HG02642 (cell line): ENCODE results near the gene MZB1.
"Not testable (repeated sequence)": the region's sequence is repeated elsewhere in the genome, so short reads cannot be mapped to it uniquely, and the experiment has no call there.

Source experiments
- ATAC-seq: cut with Tn5 transposase; IDR thresholded peaks from one replicate; pipeline ENCODE4 v1.9.1; 2021; ENCODE audit warnings: mild to moderate bottlenecking; ENCODE audit not compliant: unreplicated experiment, poor library complexity

Gene MZB1

DNA sequence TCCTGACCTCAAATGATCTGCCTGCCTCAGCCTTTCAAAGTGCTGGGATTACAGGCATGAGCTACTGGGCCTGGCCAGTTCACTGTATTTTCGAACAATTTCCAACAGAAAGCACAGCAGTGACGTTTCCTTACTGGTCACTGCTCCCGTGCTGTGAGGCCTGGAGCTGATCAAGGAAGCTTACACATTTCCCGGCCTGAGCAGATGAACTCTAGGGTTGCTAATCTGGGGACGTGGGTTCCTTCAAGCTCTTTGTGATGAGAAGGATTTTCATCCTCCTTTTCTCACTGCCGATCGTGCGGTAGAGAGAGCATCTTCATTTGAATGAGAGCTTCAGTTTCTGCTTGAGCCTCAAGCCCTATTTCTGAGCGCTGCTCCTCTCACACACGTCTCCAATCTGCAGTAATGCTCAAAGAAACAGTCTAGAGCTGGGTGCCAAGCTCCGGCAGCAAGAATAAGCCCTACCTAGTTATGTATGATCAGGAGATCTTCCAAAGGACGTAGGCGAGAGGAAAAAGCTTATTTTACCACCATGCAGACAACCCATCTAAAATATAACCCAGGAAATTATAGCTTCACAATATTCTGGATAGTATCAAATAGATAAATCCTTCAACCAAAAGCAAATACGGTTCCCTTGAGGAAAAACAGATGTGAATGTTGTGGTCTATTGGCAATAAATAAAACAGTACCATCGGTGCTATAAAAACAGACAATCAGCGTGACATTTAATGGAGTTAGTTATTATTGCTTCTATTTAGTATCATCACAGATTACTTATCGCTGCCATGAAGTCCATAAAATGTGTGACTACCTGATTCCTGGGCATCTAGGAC, 21.5 kb upstream of the MZB1 start:
- no peak for ATAC-seq

DNA sequence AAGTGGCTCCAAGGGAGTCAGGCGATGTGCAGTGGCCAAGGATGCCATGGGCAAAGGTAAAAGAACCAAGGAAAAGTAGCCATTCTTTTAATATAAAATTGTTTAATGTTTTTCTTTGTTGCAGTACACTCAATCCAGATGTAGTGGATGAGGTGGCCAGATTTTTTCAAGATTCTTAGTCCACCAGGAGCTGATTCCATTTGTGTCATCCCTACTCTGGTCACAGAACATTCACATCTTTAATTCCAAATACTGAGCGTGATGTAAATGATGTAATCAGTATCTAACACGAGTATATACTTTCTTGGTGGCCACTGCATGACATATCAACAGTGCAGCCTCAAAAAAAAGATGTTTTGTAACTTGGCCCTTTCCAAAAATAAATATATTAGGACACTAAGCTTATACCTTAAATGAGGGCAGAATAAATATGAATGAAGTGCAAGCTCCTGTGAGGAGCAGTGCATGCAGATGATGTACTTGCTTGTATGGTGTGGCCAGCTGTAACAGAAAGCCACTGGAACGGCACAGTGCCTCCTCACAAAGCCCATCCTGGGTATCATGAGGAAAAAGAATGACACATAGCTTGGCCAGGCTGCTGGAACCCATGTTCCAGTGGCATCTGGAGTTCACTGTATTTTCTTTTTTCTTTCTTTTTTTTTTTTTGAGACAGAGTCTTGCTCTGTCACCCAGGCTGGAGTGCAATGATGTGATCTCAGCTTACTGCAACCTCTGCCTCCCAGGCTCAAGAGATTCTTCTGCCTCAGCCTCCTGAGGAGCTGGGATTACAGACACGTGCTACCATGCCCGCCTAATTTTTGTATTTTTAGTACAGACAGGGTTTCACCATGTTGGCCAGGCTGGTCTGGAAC, 20.6 kb upstream of the MZB1 start:
- ATAC-seq = no peak

DNA sequence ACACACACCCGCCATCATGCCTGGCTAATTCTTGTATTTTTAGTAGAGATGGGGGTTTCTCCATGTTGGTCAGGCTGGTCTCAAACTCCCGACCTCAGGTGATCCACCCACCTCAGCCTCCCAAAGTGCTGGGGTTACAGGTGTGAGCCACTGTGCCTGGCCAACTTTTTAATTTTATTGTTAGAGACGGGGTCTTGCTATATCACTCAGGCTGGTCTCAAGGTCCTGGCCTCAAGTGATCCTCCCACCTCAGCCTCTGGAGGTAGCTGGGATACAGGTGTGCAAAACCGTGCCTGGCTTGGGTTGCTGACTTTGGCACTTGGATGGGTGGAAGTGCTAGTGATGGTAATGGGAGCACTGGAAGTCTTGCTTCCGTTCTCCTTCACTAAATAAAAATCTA, 19.4 kb upstream of the MZB1 start:
- ATAC-seq = not testable (repeated sequence)

GRCh38 chr5:139408191-139408590, 18.5 kb upstream of the MZB1 start:
- ATAC-seq = no peak

GRCh38 chr5:139407517-139407916, 17.8 kb upstream of the MZB1 start:
- ATAC-seq = no peak

DNA sequence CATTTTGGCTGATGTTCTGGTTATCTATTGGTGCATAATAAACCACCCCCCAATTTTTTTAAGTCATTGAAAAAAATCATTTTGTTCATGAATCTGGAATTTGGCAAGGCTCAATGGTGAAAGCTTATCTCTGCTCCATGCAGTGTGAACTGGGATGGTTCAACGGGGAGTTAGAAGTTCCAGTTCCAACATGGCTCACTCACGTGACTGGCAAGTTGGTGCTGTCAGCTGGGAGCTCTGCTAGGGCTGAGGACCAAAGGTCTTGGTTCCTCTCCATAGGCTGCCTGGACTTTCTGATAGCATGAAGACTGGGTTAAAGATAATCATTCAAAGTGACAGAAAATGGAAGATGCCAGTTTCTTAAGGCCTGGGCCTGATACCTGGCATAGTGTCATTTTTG, 17.2 kb upstream of the MZB1 start:
- ATAC-seq = no peak

GRCh38 chr5:139404484-139404840, 14.7 kb upstream of the MZB1 start:
- no peak for ATAC-seq

GRCh38 chr5:139403787-139404483, 14.2 kb upstream of the MZB1 start, which contains the start of gene SPATA24:
SPATA24 (minus strand) TSS chr5:139404089; CDS start chr5:139404060, 29 bp downstream.
- peak; percentile 88 for ATAC-seq

DNA sequence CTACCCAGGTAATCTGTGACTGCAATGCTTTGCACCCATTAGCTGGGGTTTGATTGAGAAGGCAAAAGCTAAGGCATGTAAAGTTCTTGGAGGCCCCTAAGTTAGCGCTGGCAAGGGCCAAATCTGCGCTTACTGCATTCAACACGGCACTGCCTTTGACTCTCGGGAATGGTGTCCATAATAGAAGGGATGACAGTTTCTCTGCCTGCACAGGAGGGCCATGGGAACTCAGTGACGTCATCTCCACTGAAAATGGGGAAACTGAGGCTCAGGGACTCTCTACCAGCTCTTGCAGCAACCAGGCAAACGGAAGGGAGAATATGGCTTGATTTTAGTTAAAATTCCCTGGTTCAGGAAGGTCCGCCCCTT, 13.7 kb upstream of the MZB1 start:
- no peak for ATAC-seq

- ATAC-seq = no peak
These were observed 12.9 kb upstream of the MZB1 start for GRCh38 chr5:139402561-139403158.

GRCh38 chr5:139401546-139401945, 11.8 kb upstream of the MZB1 start:
- no peak for ATAC-seq

- no peak for ATAC-seq
These were observed 9.9 kb upstream of the MZB1 start for GRCh38 chr5:139399501-139400121.

DNA sequence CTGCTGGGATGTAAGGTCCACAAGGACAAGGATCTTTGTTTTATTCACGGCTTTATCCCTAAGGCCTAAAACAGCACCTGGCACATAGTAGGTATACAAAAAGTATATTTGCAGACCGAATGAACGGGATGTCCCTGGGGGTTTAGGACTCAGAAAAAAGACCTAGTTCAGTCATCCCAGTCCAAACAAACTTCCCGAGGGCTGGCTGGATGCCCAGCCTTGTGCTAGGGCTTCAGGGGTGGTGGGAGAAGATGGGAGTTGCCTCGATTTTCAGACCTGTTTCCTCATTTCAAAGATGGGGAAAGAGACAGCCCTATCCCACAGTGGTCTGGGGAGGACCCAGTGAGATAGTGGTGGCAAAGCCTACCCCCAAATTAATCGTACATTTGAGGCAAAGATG, 8.2 kb upstream of the MZB1 start:
- no peak for ATAC-seq

DNA sequence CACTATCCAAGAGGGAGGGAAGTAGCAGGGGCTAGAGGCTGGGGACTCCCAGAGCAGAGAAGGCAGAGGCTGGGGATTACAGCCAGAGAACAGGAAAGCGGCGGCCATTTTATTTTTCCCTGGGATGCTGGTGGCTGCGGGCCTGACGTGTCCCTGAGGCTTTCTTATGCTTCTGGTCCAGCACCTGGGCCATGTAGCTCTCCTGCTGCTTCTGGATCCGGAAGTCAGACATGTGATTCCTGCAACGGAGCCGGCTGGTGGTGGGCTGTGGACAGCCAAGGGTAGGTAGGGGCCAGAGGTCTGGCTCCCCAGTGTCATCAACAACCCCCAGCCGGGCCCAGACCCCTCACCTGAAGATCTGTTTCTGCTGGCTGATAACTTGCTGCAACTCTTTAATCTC, 7.0 kb upstream of the MZB1 start:
- no peak for ATAC-seq

GRCh38 chr5:139395844-139396640, 6.3 kb upstream of the MZB1 start:
- ATAC-seq = no peak

GRCh38 chr5:139394654-139395566, 5.2 kb upstream of the MZB1 start, which contains the start of gene PROB1:
PROB1 (minus strand) TSS chr5:139395104; CDS start chr5:139395081, 23 bp downstream.
- ATAC-seq = no peak

GRCh38 chr5:139394123-139394653, 4.5 kb upstream of the MZB1 start:
- ATAC-seq = no peak
